HepG2 (cell line): ENCODE data around the gene MTX1. TPM values are rescaled to one million over a fixed set of nuclear protein-coding genes. Genes with fewer than 3 reads are reported as not detected.

Experiments used
- ARNT2 ChIP-seq: sonication (generic); formaldehyde crosslinking; IDR thresholded peaks from 2 replicates; pipeline ENCODE4 v1.8.0; 2022; ENCODE audit warnings: mild to moderate bottlenecking, low read depth, missing genetic modification reagents, moderate library complexity
- BORCS8-MEF2B ChIP-seq: sonication (generic); formaldehyde crosslinking; IDR thresholded peaks from 2 replicates; pipeline ENCODE4 v1.8.0; 2022; ENCODE audit warnings: mild to moderate bottlenecking, missing genetic modification reagents
- CSRNP1 ChIP-seq: sonication (generic); formaldehyde crosslinking; IDR thresholded peaks from 2 replicates; pipeline ENCODE4 v1.8.1; 2023; ENCODE audit warnings: mild to moderate bottlenecking, missing genetic modification reagents
- E2F1 ChIP-seq: sonication (generic); formaldehyde crosslinking; IDR thresholded peaks from 2 replicates; pipeline ENCODE4 v1.5.0; 2020; ENCODE audit warnings: missing genetic modification reagents
- HNF4A ChIP-seq: sonication (generic); formaldehyde crosslinking; IDR thresholded peaks from 2 replicates; pipeline ENCODE4 v1.4.0; 2020; ENCODE audit warnings: missing genetic modification reagents
- KLF13 ChIP-seq: sonication (generic); formaldehyde crosslinking; IDR thresholded peaks from 2 replicates; pipeline ENCODE4 v1.4.0; 2020; ENCODE audit warnings: mild to moderate bottlenecking, missing genetic modification reagents
- MEF2D ChIP-seq: sonication (generic); formaldehyde crosslinking; IDR thresholded peaks from 2 replicates; pipeline ENCODE4 v1.5.1; 2020; ENCODE audit warnings: mild to moderate bottlenecking, missing genetic modification reagents
- PAXIP1 ChIP-seq: sonication (generic); formaldehyde crosslinking; conservative IDR thresholded peaks from 2 replicates; pipeline ENCODE4 v1.4.0; 2020; ENCODE audit warnings: mild to moderate bottlenecking, missing genetic modification reagents, moderate library complexity
- RARA ChIP-seq: IDR thresholded peaks from 2 replicates; pipeline ENCODE4 v1.6.1; 2016; ENCODE audit warnings: missing genetic modification reagents, missing compliant biosample characterization
- THAP11 ChIP-seq: IDR thresholded peaks from 2 replicates; pipeline ENCODE4 v1.6.1; 2016; ENCODE audit warnings: missing biosample characterization, missing genetic modification reagents
- YEATS4 ChIP-seq: sonication (generic); formaldehyde crosslinking; IDR thresholded peaks from 2 replicates; pipeline ENCODE4 v1.4.0; 2020; ENCODE audit warnings: missing genetic modification reagents, borderline replicate concordance
- ZFX ChIP-seq: sonication (generic); formaldehyde crosslinking; IDR thresholded peaks from 2 replicates; pipeline ENCODE4 v1.4.0; 2020; ENCODE audit warnings: mild to moderate bottlenecking, low read depth, missing genetic modification reagents, moderate library complexity
- ZNF263 ChIP-seq: sonication (generic); formaldehyde crosslinking; IDR thresholded peaks from 2 replicates; pipeline ENCODE4 v1.4.0; 2020; ENCODE audit warnings: missing genetic modification reagents
- ZNF333 ChIP-seq: sonication (generic); formaldehyde crosslinking; IDR thresholded peaks from 2 replicates; pipeline ENCODE4 v1.4.0; 2020; ENCODE audit warnings: mild to moderate bottlenecking, missing genetic modification reagents, borderline replicate concordance
- ZNF414 ChIP-seq: sonication (generic); formaldehyde crosslinking; IDR thresholded peaks from 2 replicates; pipeline ENCODE4 v1.5.0; 2020; ENCODE audit warnings: missing genetic modification reagents
- ZNF503 ChIP-seq: sonication (generic); formaldehyde crosslinking; IDR thresholded peaks from 2 replicates; pipeline ENCODE4 v1.4.0; 2020; ENCODE audit warnings: missing genetic modification reagents
- ZNF660 ChIP-seq: sonication (generic); formaldehyde crosslinking; IDR thresholded peaks from 2 replicates; pipeline ENCODE4 v1.5.1; 2020; ENCODE audit warnings: mild to moderate bottlenecking, low read depth, missing genetic modification reagents, borderline replicate concordance
- ZNF720 ChIP-seq: sonication (generic); formaldehyde crosslinking; IDR thresholded peaks from 2 replicates; pipeline ENCODE4 v1.4.0; 2020; ENCODE audit warnings: missing genetic modification reagents
- polyA plus RNA-seq, 8 experiments: library from polyadenylated mRNA; depleted of rRNA in 3 of 8; stranded (reverse) in 7 of 8; unstranded in 1 of 8; fragments of >200 nt; fragmentation: Illumina TruSeq in 4 of 8; extraction: Trizol in 4 of 8; gene quantifications; 2 replicates each; pipeline versions ENCODE4 v1.2.1 to v1.2.3, GENCODE V29; 2011 to 2016; ENCODE audit warnings: low read depth in 4 of 8, missing spikeins in 1 of 8, mixed read lengths in 1 of 8; ENCODE audit not compliant: insufficient read depth in 1 of 8
- total RNA-seq, 5 experiments: library from RNA; depleted of rRNA; stranded (reverse); fragments of >200 nt; fragmentation: Illumina TruSeq; extraction: Trizol; gene quantifications; 2 replicates each; pipeline ENCODE4 v1.2.3, GENCODE V29; 2016; ENCODE audit warnings: low read depth in 1 of 5

MTX1 gene
- total and polyA plus RNA-seq, 2 of the 13 experiments (the other 11 are each of a cell fraction or from before 2014, with no cell fraction given) = 64.5 to 72.6 TPM

- no peak for TF ChIP-seq ZNF720 (CRISPR knock-in tag)
- TF ChIP-seq ZNF333 (CRISPR knock-in tag) = no peak
- no peak for TF ChIP-seq KLF13 (CRISPR knock-in tag)
- TF ChIP-seq ZNF660 (CRISPR knock-in tag) = no peak
- 0 out of 2 replicates have a peak, but pooled peaks have one; percentile 13 for TF ChIP-seq E2F1 (CRISPR knock-in tag)
- 0 out of 2 replicates have a peak, but pooled peaks have one; percentile 12 for TF ChIP-seq ARNT2 (CRISPR knock-in tag)
- TF ChIP-seq MEF2D (CRISPR knock-in tag) = peak; percentile 98
- TF ChIP-seq ZNF503 (CRISPR knock-in tag) = 0 out of 2 replicates have a peak, but pooled peaks have one; percentile 17
- TF ChIP-seq THAP11 (CRISPR knock-in tag) = peak; percentile 84
- TF ChIP-seq CSRNP1 = peak; percentile 78
- peak; percentile 49; the same call in 1 of the 2 replicates for TF ChIP-seq BORCS8-MEF2B (CRISPR knock-in tag)
- peak; percentile 47 for TF ChIP-seq PAXIP1 (CRISPR knock-in tag)
- TF ChIP-seq ZNF263 (CRISPR knock-in tag) = no peak
- peak; percentile 22 for TF ChIP-seq HNF4A (CRISPR knock-in tag)
- peak; percentile 74; the same call in 1 of the 2 replicates for TF ChIP-seq ZFX (CRISPR knock-in tag)
- peak; percentile 42 for TF ChIP-seq RARA (CRISPR knock-in tag)
- TF ChIP-seq YEATS4 = peak; percentile 56; the same call in 1 of the 2 replicates
- TF ChIP-seq ZNF414 (CRISPR knock-in tag) = 0 out of 2 replicates have a peak, but pooled peaks have one; percentile 66
Measured at GRCh38 chr1:155250633-155251449, 42.3 kb downstream of the MTX1 start (continued).
